A549 (cell line): ENCODE results near the gene PRIMA1. TPM values are rescaled to one million over a fixed set of nuclear protein-coding genes. Genes with fewer than 3 reads are reported as not detected.

Experiments
- ATAC-seq, 2 experiments: fragments of 200-7000 bp in 1 of 2; fragments of >200 bp in 1 of 2; cut with Nextera tagmentation in 1 of 2; cut with Tn5 transposase in 1 of 2; 3 replicates each; pipeline versions ENCODE4 v1.8.0 to v1.9.1; 2018 to 2020; ENCODE audit warnings: mild to moderate bottlenecking in 1 of 2, moderate library complexity in 1 of 2
- CTCF ChIA-PET: fragments of 300-600 bp; sonication (Branson Sonifier 250); formaldehyde crosslinking; extraction: SDS; loops from one replicate; lab custom pipeline; 2021; ENCODE audit warnings: antibody characterized with exemption, inconsistent platforms; lab: Yijun Ruan, JAX
- POLR2A ChIA-PET: fragments of 350-600 bp; formaldehyde crosslinking; extraction: SDS; loops from one replicate; lab custom pipeline; 2021; ENCODE audit warnings: antibody characterized with exemption, inconsistent platforms; lab: Yijun Ruan, JAX
- DNase-seq, 2 experiments: peaks; one replicate each; pipeline versions ENCODE4 v3.0.0 to v3.0.0-alpha.2; 2011 to 2016; ENCODE audit warnings: low read depth in 1 of 2, low spot score in 1 of 2
- FAIRE-seq: peaks from 2 replicates; lab custom pipeline; 2011; peaks lifted over from hg19 to GRCh38; lab: Jason Lieb, UNC
- H3K27ac ChIP-seq, 2 experiments: fragments of >200 bp; sonication (Bioruptor Twin); formaldehyde crosslinking; 3 replicates each; pipeline ENCODE4 v1.5.1; 2016 to 2017
- H3K4me1 ChIP-seq: fragments of >200 bp; sonication (Bioruptor Twin); formaldehyde crosslinking; 3 replicates; pipeline ENCODE4 v1.6.1; 2016
- H3K4me2 ChIP-seq: fragments of >200 bp; sonication (Bioruptor Twin); formaldehyde crosslinking; 3 replicates; pipeline ENCODE4 v1.6.1; 2016
- H3K4me3 ChIP-seq: fragments of >200 bp; sonication (Bioruptor Twin); formaldehyde crosslinking; 3 replicates; pipeline ENCODE4 v1.5.1; 2016
- H3K9me3 ChIP-seq: fragments of >200 bp; sonication (Bioruptor Twin); formaldehyde crosslinking; 3 replicates; pipeline ENCODE4 v1.6.1; 2016
- CBX2 ChIP-seq: fragments of 200-600 bp; sonication (generic); IDR thresholded peaks from 2 replicates; pipeline ENCODE4 v1.6.1; 2016; ENCODE audit warnings: low read depth, mild to moderate bottlenecking, borderline replicate concordance
- CHD4 ChIP-seq: fragments of 200-600 bp; sonication (generic); IDR thresholded peaks from 2 replicates; pipeline ENCODE4 v1.6.1; 2016; ENCODE audit warnings: antibody characterized with exemption, mild to moderate bottlenecking, borderline replicate concordance
- EHF ChIP-seq: fragments of 250-450 bp; sonication (Bioruptor Pico); IDR thresholded peaks from 2 replicates; pipeline ENCODE4 v1.5.0; 2020; ENCODE audit warnings: mild to moderate bottlenecking
- FOSB ChIP-seq: fragments of 250-450 bp; sonication (Bioruptor Pico); IDR thresholded peaks from 2 replicates; pipeline ENCODE4 v1.5.0; 2020; ENCODE audit warnings: mild to moderate bottlenecking, moderate library complexity
- HEYL ChIP-seq: fragments of 250-450 bp; sonication (Bioruptor Pico); IDR thresholded peaks from 2 replicates; pipeline ENCODE4 v1.8.0; 2021; ENCODE audit warnings: mild to moderate bottlenecking, moderate library complexity
- JUN ChIP-seq, 2 experiments: fragments of >200 bp; sonication (Bioruptor Twin); formaldehyde crosslinking; IDR thresholded peaks; 2 replicates in 1 of 2; 3 replicates in 1 of 2; pipeline ENCODE4 v1.6.1; 2016 to 2017
- KDM1A ChIP-seq: fragments of 200-600 bp; sonication (generic); IDR thresholded peaks from 2 replicates; pipeline ENCODE4 v1.6.1; 2016; ENCODE audit warnings: low read depth, mild to moderate bottlenecking
- NFE2L2 ChIP-seq: fragments of 150-350 bp; conservative IDR thresholded peaks from 2 replicates; pipeline ENCODE4 v1.6.1; 2014; ENCODE audit warnings: low read length
- NPAS2 ChIP-seq: fragments of 250-450 bp; sonication (Bioruptor Pico); IDR thresholded peaks from 2 replicates; pipeline ENCODE4 v1.8.0; 2022; ENCODE audit warnings: mild to moderate bottlenecking, moderate library complexity, borderline replicate concordance
- POLR2A ChIP-seq: IDR thresholded peaks from 2 replicates; pipeline ENCODE4 v1.6.1; 2012; ENCODE audit warnings: mild to moderate bottlenecking, low read length
- RARB ChIP-seq: fragments of 250-450 bp; sonication (Bioruptor Pico); IDR thresholded peaks from 2 replicates; pipeline ENCODE4 v1.8.0; 2021; ENCODE audit warnings: mild to moderate bottlenecking, moderate library complexity
- TFCP2L1 ChIP-seq: fragments of 250-450 bp; sonication (Bioruptor Pico); IDR thresholded peaks from 2 replicates; pipeline ENCODE4 v1.5.0; 2021; ENCODE audit warnings: mild to moderate bottlenecking
- ZSCAN20 ChIP-seq: fragments of 250-450 bp; sonication (Bioruptor Pico); IDR thresholded peaks from 2 replicates; pipeline ENCODE4 v1.8.0; 2022; ENCODE audit warnings: mild to moderate bottlenecking, moderate library complexity
- WGBS: methylation state at CpG from one replicate; pipeline ENCODE4 v1.1.6; 2017; ENCODE audit errors: missing lambda C conversion rate; 5-methylcytosine and 5-hydroxymethylcytosine counted together
- polyA plus RNA-seq, 4 experiments: library from polyadenylated mRNA; depleted of rRNA in 3 of 4; stranded (reverse); fragments of >200 nt; fragmentation: RNase III in 1 of 4; extraction: RNeasy Plus Mini Kit Qiagen cat#74134 plus additional on column Dnase treatment in 1 of 4; gene quantifications; 2 replicates in 3 of 4; 3 replicates in 1 of 4; pipeline ENCODE4 v1.2.3, GENCODE V29; 2011 to 2017
- TF ChIP-seq, protein P1 (sequence below): fragments of >200 bp; sonication (Bioruptor Twin); formaldehyde crosslinking; IDR thresholded peaks from 3 replicates; pipeline ENCODE4 v1.6.1; 2016
- TF ChIP-seq, protein P2 (sequence below): fragments of 150-350 bp; IDR thresholded peaks from 2 replicates; pipeline ENCODE4 v1.6.1; 2014; ENCODE audit warnings: low read depth, mild to moderate bottlenecking, low read length
- TF ChIP-seq, protein P3 (sequence below): fragments of >200 bp; sonication (Bioruptor Twin); formaldehyde crosslinking; IDR thresholded peaks from 2 replicates; pipeline ENCODE4 v1.6.1; 2016
- TF ChIP-seq, protein P4 (sequence below): IDR thresholded peaks from 2 replicates; pipeline ENCODE4 v1.6.1; 2012; ENCODE audit warnings: low read depth, borderline replicate concordance
- TF ChIP-seq, protein P5 (sequence below): IDR thresholded peaks from 2 replicates; pipeline ENCODE4 v1.6.1; 2012
- TF ChIP-seq, protein P6 (sequence below): fragments of 200-600 bp; sonication (generic); IDR thresholded peaks from 2 replicates; pipeline ENCODE4 v1.6.1; 2016; ENCODE audit warnings: antibody characterized with exemption, mild to moderate bottlenecking, moderate library complexity
- TF ChIP-seq, protein P7 (sequence below): fragments of 450-650 bp; IDR thresholded peaks from 2 replicates; pipeline ENCODE4 v1.6.1; 2014; ENCODE audit warnings: antibody characterized with exemption

The PRIMA1 gene
- polyA plus RNA-seq, 2 of the 4 experiments (the other 2 are of a cell fraction), result 0.14 to 0.17 TPM

DNA sequence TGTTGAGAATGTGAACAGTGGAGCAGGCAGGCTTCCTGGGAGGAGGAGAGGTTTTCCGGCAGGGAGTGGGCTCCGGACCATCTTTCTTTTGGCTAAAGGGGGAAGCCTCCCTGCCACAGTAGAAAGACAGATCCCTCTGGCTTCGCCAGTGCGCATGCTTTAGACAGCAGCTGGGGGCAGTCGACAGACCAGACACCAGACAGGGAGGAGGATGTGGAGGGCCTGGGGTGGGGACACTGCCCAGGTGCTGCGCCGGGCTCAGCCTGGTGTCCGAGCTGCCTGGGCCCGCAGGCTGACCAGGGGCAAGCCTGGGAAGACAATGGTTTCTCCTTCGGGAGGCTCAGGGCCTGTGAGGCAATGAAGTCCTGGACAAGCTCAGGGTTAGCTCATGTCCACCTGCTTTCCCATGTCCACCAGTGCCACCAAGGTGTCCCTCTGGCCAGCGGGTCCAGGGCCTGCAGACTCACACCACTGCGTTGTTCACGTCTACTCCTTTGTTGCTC, 67.3 kb downstream of the PRIMA1 start:
- Histone ChIP-seq H3K9me3 (no peaks in the 10 kb centered on the region), H3K4me3 (no peak overlapping the region), H3K4me2 (no peak overlapping the region), H3K4me1 (no peaks in the 10 kb centered on the region), H3K27ac (no peak overlapping the region)
- DNase-seq, result no peak
- WGBS, result 38% methylated on average over 13 of the region's 13 CpGs
- ATAC-seq, result no peak
- TF ChIP-seq CBX2, result no peak
- no peak for TF ChIP-seq TFCP2L1 (CRISPR knock-in tag)
- TF ChIP-seq, protein P1, sequence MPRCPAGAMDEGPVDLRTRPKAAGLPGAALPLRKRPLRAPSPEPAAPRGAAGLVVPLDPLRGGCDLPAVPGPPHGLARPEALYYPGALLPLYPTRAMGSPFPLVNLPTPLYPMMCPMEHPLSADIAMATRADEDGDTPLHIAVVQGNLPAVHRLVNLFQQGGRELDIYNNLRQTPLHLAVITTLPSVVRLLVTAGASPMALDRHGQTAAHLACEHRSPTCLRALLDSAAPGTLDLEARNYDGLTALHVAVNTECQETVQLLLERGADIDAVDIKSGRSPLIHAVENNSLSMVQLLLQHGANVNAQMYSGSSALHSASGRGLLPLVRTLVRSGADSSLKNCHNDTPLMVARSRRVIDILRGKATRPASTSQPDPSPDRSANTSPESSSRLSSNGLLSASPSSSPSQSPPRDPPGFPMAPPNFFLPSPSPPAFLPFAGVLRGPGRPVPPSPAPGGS, result no peak
- TF ChIP-seq RARB, result no peak
- ChIA-PET POLR2A (no interaction called here), CTCF (no interaction called here)
- FAIRE-seq, result no peak

DNA sequence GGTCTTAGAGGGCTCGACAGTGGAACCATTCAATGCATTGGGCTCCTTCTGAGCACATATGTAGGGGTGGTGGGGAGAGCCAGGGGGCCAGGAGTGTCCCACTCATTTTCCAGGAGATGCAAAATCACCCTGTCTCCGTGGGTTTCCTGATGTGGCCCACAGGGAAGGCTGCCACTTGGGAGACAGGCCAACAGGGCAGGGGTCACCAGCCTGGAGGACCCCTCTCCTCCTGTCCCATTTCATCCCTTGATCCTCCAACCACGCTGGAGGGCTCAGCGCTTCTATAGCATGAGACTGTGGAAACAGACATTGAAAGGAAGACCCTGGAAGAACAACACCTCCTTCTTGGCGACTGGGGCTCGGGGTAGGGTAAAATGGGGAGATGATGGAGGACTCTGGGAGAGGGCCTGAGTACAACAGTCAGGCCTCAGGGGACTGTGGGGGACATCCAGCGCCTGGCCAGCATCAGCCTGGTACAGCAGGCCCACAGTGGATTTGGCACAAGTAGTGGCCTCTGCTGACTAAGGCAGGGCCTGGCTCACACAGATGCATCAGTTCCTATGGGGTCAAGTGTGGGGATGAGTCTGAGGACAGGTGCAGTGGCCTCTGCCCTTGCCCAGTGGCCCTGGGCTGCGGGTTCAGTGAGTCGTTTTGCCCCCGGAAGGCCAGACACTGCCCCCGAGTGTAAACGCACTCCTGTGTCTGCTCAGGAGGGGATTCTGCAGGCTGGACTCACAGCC, 68.0 kb downstream of the PRIMA1 start:
- ChIA-PET POLR2A (no interaction called here), CTCF (no interaction called here)
- no peak for TF ChIP-seq JUN (IDR thresholded peaks at IDR 0.05)
- no peak for TF ChIP-seq NPAS2
- TF ChIP-seq FOSB, result no peak
- TF ChIP-seq, protein P2, sequence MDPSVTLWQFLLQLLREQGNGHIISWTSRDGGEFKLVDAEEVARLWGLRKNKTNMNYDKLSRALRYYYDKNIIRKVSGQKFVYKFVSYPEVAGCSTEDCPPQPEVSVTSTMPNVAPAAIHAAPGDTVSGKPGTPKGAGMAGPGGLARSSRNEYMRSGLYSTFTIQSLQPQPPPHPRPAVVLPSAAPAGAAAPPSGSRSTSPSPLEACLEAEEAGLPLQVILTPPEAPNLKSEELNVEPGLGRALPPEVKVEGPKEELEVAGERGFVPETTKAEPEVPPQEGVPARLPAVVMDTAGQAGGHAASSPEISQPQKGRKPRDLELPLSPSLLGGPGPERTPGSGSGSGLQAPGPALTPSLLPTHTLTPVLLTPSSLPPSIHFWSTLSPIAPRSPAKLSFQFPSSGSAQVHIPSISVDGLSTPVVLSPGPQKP, result no peak
- no peak for TF ChIP-seq KDM1A
- no peak for TF ChIP-seq NFE2L2
- H3K27ac ChIP-seq, result no peak overlapping the region
- H3K4me1 ChIP-seq, result no peaks in the 10 kb centered on the region
- H3K9me3 ChIP-seq, result no peaks in the 10 kb centered on the region
- 28% methylated on average over 8 of the region's 12 CpGs for WGBS
- FAIRE-seq (no peak), DNase-seq (no peak), ATAC-seq (no peak)
- H3K4me3 ChIP-seq, result no peak overlapping the region
- no peak overlapping the region for H3K4me2 ChIP-seq

DNA sequence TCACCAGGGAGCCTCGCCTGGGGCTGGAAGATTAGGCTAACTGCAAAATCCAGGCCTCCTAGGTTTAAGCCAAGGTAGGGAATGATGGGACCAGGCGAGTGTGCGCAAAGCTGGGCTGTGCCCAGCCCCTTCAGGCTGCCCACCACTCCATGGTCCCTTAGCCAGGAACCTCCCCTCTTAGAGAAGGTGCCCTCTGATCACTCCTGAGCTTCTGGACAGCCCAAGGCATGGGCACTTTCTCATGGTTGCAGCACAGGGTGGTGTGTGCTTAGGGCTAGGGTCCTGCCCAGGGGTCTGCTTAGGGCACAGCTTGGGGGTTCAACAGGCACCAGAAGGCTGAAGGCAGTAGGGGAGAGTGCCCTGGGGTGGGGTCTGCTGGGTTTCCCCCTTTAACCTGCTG, 69.0 kb downstream of the PRIMA1 start:
- no peaks in the 10 kb centered on the region for H3K4me1 ChIP-seq
- H3K27ac ChIP-seq, result no peak overlapping the region
- H3K9me3 ChIP-seq, result no peaks in the 10 kb centered on the region
- CTCF ChIA-PET, result interaction anchor here (0.9 kb wide), 1 partner anchor 11 kb away, joined by 3 read pairs; no protein-coding TSS in a partner anchor
- FAIRE-seq (no peak), DNase-seq (no peak), ATAC-seq (no peak)
- POLR2A ChIA-PET, result no interaction called here
- whole genome bisulfite sequencing, result 43% methylated on average over 3 of the region's 3 CpGs
- no peak overlapping the region for H3K4me2 ChIP-seq
- TF ChIP-seq, protein P3, sequence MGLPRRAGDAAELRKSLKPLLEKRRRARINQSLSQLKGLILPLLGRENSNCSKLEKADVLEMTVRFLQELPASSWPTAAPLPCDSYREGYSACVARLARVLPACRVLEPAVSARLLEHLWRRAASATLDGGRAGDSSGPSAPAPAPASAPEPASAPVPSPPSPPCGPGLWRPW, result no peak
- TF ChIP-seq CHD4, result no peak
- no peak for TF ChIP-seq HEYL (CRISPR knock-in tag)
- no peak for TF ChIP-seq KDM1A
- no peak overlapping the region for H3K4me3 ChIP-seq

DNA sequence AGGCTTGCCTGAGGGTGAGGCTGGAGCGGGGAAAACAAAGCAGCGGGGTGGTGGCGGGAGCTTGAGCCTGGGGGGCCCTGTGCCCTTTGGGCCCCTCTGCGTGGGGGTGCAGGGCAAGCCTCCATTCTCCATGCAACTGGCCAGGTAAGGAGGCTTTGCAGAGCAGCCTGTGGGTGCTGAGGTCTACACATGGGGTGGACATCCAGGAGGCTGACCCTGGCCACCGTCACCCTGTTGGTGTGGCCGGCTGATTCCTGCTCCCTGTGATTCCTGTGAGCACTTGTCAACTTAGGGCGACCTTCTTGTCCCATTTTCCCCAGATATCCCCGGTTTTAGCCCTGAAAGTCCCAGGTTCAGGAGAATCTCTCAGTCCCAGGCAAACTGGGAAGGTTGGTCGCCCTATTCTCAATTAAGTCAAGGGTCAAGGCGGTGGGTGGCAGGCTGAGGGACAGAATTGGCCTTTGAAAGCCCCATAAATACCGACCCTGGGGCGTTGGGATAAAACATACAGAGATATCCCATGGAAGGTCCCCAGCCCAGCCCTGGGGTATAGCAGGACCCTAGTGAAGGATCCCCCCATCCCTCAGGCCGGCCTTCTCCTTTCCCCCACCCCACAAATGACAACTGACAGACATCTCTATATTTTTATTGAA, 70.5 kb downstream of the PRIMA1 start:
- Histone ChIP-seq H3K4me1 (no peaks in the 10 kb centered on the region), H3K4me2 (no peak overlapping the region), H3K4me3 (no peak overlapping the region), H3K9me3 (no peaks in the 10 kb centered on the region), H3K27ac (no peak overlapping the region)
- TF ChIP-seq EHF (CRISPR knock-in tag) (no peak), CBX2 (no peak), POLR2A (no peak), ZSCAN20 (no peak)
- TF ChIP-seq, protein P4, sequence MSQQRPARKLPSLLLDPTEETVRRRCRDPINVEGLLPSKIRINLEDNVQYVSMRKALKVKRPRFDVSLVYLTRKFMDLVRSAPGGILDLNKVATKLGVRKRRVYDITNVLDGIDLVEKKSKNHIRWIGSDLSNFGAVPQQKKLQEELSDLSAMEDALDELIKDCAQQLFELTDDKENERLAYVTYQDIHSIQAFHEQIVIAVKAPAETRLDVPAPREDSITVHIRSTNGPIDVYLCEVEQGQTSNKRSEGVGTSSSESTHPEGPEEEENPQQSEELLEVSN, result no peak
- TF ChIP-seq, protein P5, sequence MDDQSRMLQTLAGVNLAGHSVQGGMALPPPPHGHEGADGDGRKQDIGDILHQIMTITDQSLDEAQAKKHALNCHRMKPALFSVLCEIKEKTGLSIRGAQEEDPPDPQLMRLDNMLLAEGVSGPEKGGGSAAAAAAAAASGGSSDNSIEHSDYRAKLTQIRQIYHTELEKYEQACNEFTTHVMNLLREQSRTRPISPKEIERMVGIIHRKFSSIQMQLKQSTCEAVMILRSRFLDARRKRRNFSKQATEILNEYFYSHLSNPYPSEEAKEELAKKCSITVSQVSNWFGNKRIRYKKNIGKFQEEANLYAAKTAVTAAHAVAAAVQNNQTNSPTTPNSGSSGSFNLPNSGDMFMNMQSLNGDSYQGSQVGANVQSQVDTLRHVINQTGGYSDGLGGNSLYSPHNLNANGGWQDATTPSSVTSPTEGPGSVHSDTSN, result no peak
- TF ChIP-seq, protein P6, sequence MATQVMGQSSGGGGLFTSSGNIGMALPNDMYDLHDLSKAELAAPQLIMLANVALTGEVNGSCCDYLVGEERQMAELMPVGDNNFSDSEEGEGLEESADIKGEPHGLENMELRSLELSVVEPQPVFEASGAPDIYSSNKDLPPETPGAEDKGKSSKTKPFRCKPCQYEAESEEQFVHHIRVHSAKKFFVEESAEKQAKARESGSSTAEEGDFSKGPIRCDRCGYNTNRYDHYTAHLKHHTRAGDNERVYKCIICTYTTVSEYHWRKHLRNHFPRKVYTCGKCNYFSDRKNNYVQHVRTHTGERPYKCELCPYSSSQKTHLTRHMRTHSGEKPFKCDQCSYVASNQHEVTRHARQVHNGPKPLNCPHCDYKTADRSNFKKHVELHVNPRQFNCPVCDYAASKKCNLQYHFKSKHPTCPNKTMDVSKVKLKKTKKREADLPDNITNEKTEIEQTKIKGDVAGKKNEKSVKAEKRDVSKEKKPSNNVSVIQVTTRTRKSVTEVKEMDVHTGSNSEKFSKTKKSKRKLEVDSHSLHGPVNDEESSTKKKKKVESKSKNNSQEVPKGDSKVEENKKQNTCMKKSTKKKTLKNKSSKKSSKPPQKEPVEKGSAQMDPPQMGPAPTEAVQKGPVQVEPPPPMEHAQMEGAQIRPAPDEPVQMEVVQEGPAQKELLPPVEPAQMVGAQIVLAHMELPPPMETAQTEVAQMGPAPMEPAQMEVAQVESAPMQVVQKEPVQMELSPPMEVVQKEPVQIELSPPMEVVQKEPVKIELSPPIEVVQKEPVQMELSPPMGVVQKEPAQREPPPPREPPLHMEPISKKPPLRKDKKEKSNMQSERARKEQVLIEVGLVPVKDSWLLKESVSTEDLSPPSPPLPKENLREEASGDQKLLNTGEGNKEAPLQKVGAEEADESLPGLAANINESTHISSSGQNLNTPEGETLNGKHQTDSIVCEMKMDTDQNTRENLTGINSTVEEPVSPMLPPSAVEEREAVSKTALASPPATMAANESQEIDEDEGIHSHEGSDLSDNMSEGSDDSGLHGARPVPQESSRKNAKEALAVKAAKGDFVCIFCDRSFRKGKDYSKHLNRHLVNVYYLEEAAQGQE, result no peak
- TF ChIP-seq, protein P7, sequence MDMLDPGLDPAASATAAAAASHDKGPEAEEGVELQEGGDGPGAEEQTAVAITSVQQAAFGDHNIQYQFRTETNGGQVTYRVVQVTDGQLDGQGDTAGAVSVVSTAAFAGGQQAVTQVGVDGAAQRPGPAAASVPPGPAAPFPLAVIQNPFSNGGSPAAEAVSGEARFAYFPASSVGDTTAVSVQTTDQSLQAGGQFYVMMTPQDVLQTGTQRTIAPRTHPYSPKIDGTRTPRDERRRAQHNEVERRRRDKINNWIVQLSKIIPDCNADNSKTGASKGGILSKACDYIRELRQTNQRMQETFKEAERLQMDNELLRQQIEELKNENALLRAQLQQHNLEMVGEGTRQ, result no peak
- ATAC-seq, result no peak
- 24% methylated on average over 13 of the region's 13 CpGs for WGBS
- DNase-seq, result no peak
- ChIA-PET CTCF (interaction anchor here (0.6 kb wide), 1 partner anchor 114 kb away, joined by 3 read pairs; no protein-coding TSS in a partner anchor), POLR2A (no interaction called here)
- FAIRE-seq, result no peak
